Kidney (tissue), 14 donors: ENCODE data around the gene DNAJB13. TPM values are rescaled to one million over a fixed set of nuclear protein-coding genes. Genes with fewer than 3 reads are reported as not detected.

Source experiments
- DNase-seq, 5 donors: peaks; one replicate each; pipeline ENCODE4 v3.0.0-alpha.2; 2013 to 2020
- FAIRE-seq: peaks from 2 replicates; lab custom pipeline; 2012; peaks lifted over from hg19 to GRCh38; lab: Jason Lieb, UNC
- H3K27ac ChIP-seq, 2 donors: one replicate each; pipeline ENCODE4 v1.7.0; 2013; ENCODE audit warnings: low read depth in 2 of 2, low read length in 2 of 2, inconsistent platforms in 1 of 2
- H3K27me3 ChIP-seq: one replicate; pipeline ENCODE4 v1.7.1; 2013; ENCODE audit warnings: low read length, inconsistent platforms; ENCODE audit not compliant: control insufficient read depth, insufficient read depth
- H3K36me3 ChIP-seq, 3 donors: one replicate each; pipeline versions ENCODE4 v1.7.0 to v1.7.1; 2013; ENCODE audit warnings: low read length in 3 of 3, control low read depth in 1 of 3, inconsistent platforms in 1 of 3; ENCODE audit not compliant: insufficient read depth in 3 of 3, control insufficient read depth in 2 of 3
- H3K4me1 ChIP-seq, 3 donors: one replicate each; pipeline versions ENCODE4 v1.7.0 to v1.7.1; 2013; ENCODE audit warnings: low read length in 3 of 3, inconsistent platforms in 1 of 3, low read depth in 1 of 3; ENCODE audit not compliant: control insufficient read depth in 2 of 3, insufficient read depth in 2 of 3
- H3K4me3 ChIP-seq, 3 donors: one replicate each; pipeline versions ENCODE4 v1.7.0 to v1.8.1; 2013; ENCODE audit warnings: low read length in 3 of 3, control low read depth in 1 of 3, inconsistent platforms in 1 of 3
- H3K9ac ChIP-seq, 3 donors: one replicate each; pipeline versions ENCODE4 v1.7.0 to v1.7.1; 2013; ENCODE audit warnings: low read length in 3 of 3, control low read depth in 1 of 3, inconsistent platforms in 1 of 3
- H3K9me3 ChIP-seq, 3 donors: one replicate each; pipeline versions ENCODE4 v1.7.0 to v1.7.1; 2013; ENCODE audit warnings: low read length in 3 of 3, control low read depth in 1 of 3, inconsistent platforms in 1 of 3; ENCODE audit not compliant: control insufficient read depth in 2 of 3, insufficient read depth in 1 of 3
- CTCF ChIP-seq: IDR thresholded peaks from 3 replicates; pipeline ENCODE4 v1.5.1; 2012; ENCODE audit warnings: mild to moderate bottlenecking, moderate library complexity, borderline replicate concordance; ENCODE audit not compliant: insufficient read depth; ENCODE audit errors: extremely low read depth
- intact Hi-C: fragments of 100-400 bp; cut with DNase I; formaldehyde crosslinking; loops from one replicate; pipeline ENCODE4 v1.11.1; 2022
- polyA plus RNA-seq: library from polyadenylated mRNA; stranded (reverse); fragments of 350-450 nt; fragmentation: Illumina TruSeq; extraction: RNeasy Lipid Tissue Mini Kit (QIAGEN cat#74804); gene quantifications from one replicate; pipeline ENCODE4 v1.2.3, GENCODE V29; 2014; ENCODE audit warnings: low read depth, low replicate concordance; ENCODE audit not compliant: insufficient read depth
- total RNA-seq: library from RNA; stranded (reverse); fragmentation: NEBNext Ultra II Directional; extraction: Animal tissue kit (Norgen Biotek cat#: 25700); gene quantifications from one replicate; pipeline ENCODE4 v1.2.1, GENCODE V29; 2021
- donor health status: control.
- donor health status: control.
- donor health status: control.
- donor health status: control.
- donor health status: control.
- donor health status: DM: yes; HTN: yes; CAD: no.
- donor health status: Normal renal cell carcinoma (clear cell type).

DNAJB13 gene
- total and polyA plus RNA-seq, 2 donors from 2014 or later = 1.5 to 4.3 TPM

- Histone ChIP-seq H3K36me3 (peaks cover 0 to 3% (median 2%) of the 10 kb centered on the region in 3 donors), H3K9ac (no peak overlapping the region), H3K9me3 (no peaks in the 10 kb centered on the region), H3K27me3 (no peaks in the 10 kb centered on the region), H3K4me3 (no peak overlapping the region), H3K27ac (no peak overlapping the region), H3K4me1 (peaks cover 0 to 5% (median 0%) of the 10 kb centered on the region in 3 donors)
- intact Hi-C loops = no loop called here
- DNase-seq = no peak
- no peak for FAIRE-seq
- TF ChIP-seq CTCF = no peak
These were observed 59.0 kb downstream of the DNAJB13 start for GRCh38 chr11:74009675-74010305.

GRCh38 chr11:74010306-74011300 lies 59.8 kb downstream of the DNAJB13 start:
- TF ChIP-seq CTCF = no peak

GRCh38 chr11:74011360-74012073 lies 60.7 kb downstream of the DNAJB13 start:
- no peaks in the 10 kb centered on the region for H3K27me3 ChIP-seq
- intact Hi-C loops = no loop called here
- no peak overlapping the region for H3K4me3 ChIP-seq
- peaks cover 0 to 3% (median 2%) of the 10 kb centered on the region in 3 donors for H3K36me3 ChIP-seq
- no peak for TF ChIP-seq CTCF
- no peak overlapping the region for H3K9ac ChIP-seq
- no peak overlapping the region for H3K27ac ChIP-seq
- no peaks in the 10 kb centered on the region for H3K9me3 ChIP-seq
- peaks cover 0 to 5% (median 0%) of the 10 kb centered on the region in 3 donors for H3K4me1 ChIP-seq
- no peak for FAIRE-seq
- DNase-seq = no peak

More at GRCh38 chr11:74010306-74011300, 59.8 kb downstream of the DNAJB13 start:
- H3K4me3 ChIP-seq = no peak overlapping the region
- DNase-seq (no peak), FAIRE-seq (no peak)
- H3K36me3 ChIP-seq = peaks cover 0 to 3% (median 2%) of the 10 kb centered on the region in 3 donors
- no peaks in the 10 kb centered on the region for H3K9me3 ChIP-seq
- intact Hi-C loops = no loop called here
- no peak overlapping the region for H3K9ac ChIP-seq
- no peak overlapping the region for H3K27ac ChIP-seq
- peaks cover 0 to 5% (median 0%) of the 10 kb centered on the region in 3 donors for H3K4me1 ChIP-seq
- H3K27me3 ChIP-seq = no peaks in the 10 kb centered on the region
